GM15510 (cell line): ENCODE measurements around the gene ENPP7.
A peak's percentile ranks its signal among the peaks of the same experiment; 100 is the strongest.

Experiments used
- POLR2A ChIP-seq: IDR thresholded peaks from 3 replicates; pipeline ENCODE4 v1.6.1; 2011; ENCODE audit warnings: borderline replicate concordance; ENCODE audit not compliant: insufficient read length; ENCODE audit errors: extremely low read depth

ENPP7 gene

GRCh38 chr17:79769570-79770506, 39.1 kb downstream of the ENPP7 start:
- TF ChIP-seq POLR2A = no peak

- no peak for TF ChIP-seq POLR2A
These were observed 40.5 kb downstream of the ENPP7 start for GRCh38 chr17:79771276-79771675.

- no peak for TF ChIP-seq POLR2A
These were observed 43.8 kb downstream of the ENPP7 start for GRCh38 chr17:79774561-79774975.

- TF ChIP-seq POLR2A = no peak
These were observed 44.9 kb downstream of the ENPP7 start for GRCh38 chr17:79775632-79776031.

- TF ChIP-seq POLR2A = no peak
These were observed 45.8 kb downstream of the ENPP7 start for GRCh38 chr17:79776376-79777119.

- no peak for TF ChIP-seq POLR2A
These were observed 46.6 kb downstream of the ENPP7 start for GRCh38 chr17:79777120-79777893.

- peak; percentile 56 for TF ChIP-seq POLR2A
These were observed 47.3 kb downstream of the ENPP7 start, which contains the start of gene CBX2 for GRCh38 chr17:79777894-79778503. Gene CBX2, plus strand, starts transcription at chr17:79778148. Its CDS starts 88 bp downstream, at chr17:79778236.

GRCh38 chr17:79778504-79779083, 47.9 kb downstream of the ENPP7 start:
- no peak for TF ChIP-seq POLR2A

- TF ChIP-seq POLR2A = no peak
These were observed 48.4 kb downstream of the ENPP7 start for GRCh38 chr17:79779084-79779529.

- TF ChIP-seq POLR2A = no peak
These were observed 49.1 kb downstream of the ENPP7 start for GRCh38 chr17:79779661-79780365.

GRCh38 chr17:79781012-79781650, 50.4 kb downstream of the ENPP7 start:
- TF ChIP-seq POLR2A = no peak

- no peak for TF ChIP-seq POLR2A
These were observed 51.2 kb downstream of the ENPP7 start for GRCh38 chr17:79781736-79782575.

- no peak for TF ChIP-seq POLR2A
These were observed 53.1 kb downstream of the ENPP7 start for GRCh38 chr17:79783891-79784290.
